BE2C (cell line): ENCODE results near the gene NID1.

Source experiments
- DNase-seq: peaks from one replicate; pipeline ENCODE4 v3.0.0-alpha.2; 2020
- H3K27me3 ChIP-seq: fragments of 250-450 bp; sonication (Bioruptor Pico); 2 replicates; pipeline ENCODE4 v1.5.1; 2020; ENCODE audit warnings: mild to moderate bottlenecking
- H3K36me3 ChIP-seq: fragments of 250-450 bp; sonication (Bioruptor Pico); 2 replicates; pipeline ENCODE4 v1.5.1; 2020; ENCODE audit warnings: mild to moderate bottlenecking
- H3K4me1 ChIP-seq: fragments of 250-450 bp; sonication (Bioruptor Pico); 2 replicates; pipeline ENCODE4 v1.5.1; 2020
- H3K4me3 ChIP-seq: 2 replicates; pipeline ENCODE4 v1.5.1; 2011; ENCODE audit warnings: low read depth, low read length
- H3K9me3 ChIP-seq: fragments of 250-450 bp; sonication (Bioruptor Pico); 2 replicates; pipeline ENCODE4 v1.5.1; 2020
- TF ChIP-seq, protein P1 (sequence below): IDR thresholded peaks from 2 replicates; pipeline ENCODE4 v1.5.1; 2012; ENCODE audit warnings: mild to moderate bottlenecking, low read depth, low read length

NID1 gene

GRCh38 chr1:235995511-235995910 is 69.4 kb downstream of the NID1 start:
- no peaks in the 10 kb centered on the region for H3K27me3 ChIP-seq
- H3K4me3 ChIP-seq = no peak overlapping the region
- H3K36me3 ChIP-seq = no peaks in the 10 kb centered on the region
- no peaks in the 10 kb centered on the region for H3K4me1 ChIP-seq
- TF ChIP-seq, protein P1, sequence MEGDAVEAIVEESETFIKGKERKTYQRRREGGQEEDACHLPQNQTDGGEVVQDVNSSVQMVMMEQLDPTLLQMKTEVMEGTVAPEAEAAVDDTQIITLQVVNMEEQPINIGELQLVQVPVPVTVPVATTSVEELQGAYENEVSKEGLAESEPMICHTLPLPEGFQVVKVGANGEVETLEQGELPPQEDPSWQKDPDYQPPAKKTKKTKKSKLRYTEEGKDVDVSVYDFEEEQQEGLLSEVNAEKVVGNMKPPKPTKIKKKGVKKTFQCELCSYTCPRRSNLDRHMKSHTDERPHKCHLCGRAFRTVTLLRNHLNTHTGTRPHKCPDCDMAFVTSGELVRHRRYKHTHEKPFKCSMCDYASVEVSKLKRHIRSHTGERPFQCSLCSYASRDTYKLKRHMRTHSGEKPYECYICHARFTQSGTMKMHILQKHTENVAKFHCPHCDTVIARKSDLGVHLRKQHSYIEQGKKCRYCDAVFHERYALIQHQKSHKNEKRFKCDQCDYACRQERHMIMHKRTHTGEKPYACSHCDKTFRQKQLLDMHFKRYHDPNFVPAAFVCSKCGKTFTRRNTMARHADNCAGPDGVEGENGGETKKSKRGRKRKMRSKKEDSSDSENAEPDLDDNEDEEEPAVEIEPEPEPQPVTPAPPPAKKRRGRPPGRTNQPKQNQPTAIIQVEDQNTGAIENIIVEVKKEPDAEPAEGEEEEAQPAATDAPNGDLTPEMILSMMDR = no peak
- no peaks in the 10 kb centered on the region for H3K9me3 ChIP-seq
- no peak for DNase-seq

DNA sequence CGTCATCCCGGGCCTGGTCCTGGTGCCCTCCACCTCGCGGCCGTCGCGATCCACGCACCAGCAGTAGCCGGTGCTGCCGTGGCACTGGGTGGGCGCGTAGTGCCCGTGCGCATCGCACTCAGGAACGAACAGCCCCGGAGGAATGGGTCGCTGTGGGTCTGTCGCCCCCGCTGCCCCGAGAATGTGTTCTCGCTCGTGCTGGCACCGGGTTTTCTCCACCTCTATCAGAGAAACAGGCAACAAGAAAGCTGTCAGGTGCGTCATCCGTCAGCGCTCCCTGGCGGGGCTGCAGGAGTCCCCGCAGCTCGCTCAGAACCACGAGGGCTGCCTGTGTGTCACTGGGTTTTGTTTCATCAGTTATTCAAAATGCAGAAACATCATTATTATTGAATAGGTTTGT is 71.2 kb downstream of the NID1 start:
- no peaks in the 10 kb centered on the region for H3K9me3 ChIP-seq
- no peak overlapping the region for H3K4me3 ChIP-seq
- no peak for DNase-seq
- no peaks in the 10 kb centered on the region for H3K27me3 ChIP-seq
- TF ChIP-seq, protein P1 = no peak
- no peaks in the 10 kb centered on the region for H3K36me3 ChIP-seq
- H3K4me1 ChIP-seq = no peaks in the 10 kb centered on the region

DNA sequence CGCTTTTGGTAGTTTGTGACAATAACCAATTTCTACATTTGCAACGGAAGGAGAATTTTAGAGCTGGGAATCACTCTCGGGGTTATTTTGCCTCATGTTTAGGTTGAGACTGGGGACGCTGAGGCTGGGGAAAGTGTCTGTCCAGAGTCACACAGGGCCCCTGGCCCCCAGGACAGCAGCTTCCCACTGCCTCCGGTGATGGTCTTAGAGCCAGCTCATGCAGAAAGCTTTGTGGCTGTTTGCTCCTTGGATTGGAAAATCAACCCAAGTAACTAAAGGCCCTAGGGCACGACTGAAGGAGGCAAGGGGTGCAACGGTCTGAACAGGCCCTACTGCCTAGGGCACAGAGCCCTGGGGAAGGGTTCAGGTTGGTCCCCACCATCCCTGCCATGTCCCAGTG is 72.0 kb downstream of the NID1 start:
- Histone ChIP-seq H3K36me3 (no peaks in the 10 kb centered on the region), H3K9me3 (no peaks in the 10 kb centered on the region), H3K27me3 (no peaks in the 10 kb centered on the region), H3K4me3 (no peak overlapping the region), H3K4me1 (no peaks in the 10 kb centered on the region)
- TF ChIP-seq, protein P1 = no peak
- no peak for DNase-seq

DNA sequence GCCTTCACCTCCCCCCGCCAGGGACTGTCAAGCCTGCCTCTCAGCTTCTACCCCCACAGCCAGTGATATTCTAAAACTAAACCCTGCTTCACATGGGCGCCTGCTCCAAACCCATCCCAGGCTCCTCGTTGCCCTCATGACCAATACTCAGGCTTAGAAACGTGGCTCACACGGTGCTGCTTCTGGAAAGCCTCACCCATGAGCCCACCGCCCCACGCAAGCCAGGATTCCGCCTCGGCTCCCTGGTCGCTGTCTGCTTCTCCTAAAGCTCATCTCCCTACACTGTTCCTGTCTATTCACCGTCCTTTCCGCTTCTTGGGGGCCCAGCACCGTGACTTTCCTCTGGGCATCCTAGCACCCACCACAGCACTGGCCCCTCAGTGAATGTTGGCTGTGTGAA is 72.5 kb downstream of the NID1 start:
- TF ChIP-seq, protein P1 = no peak
- no peaks in the 10 kb centered on the region for H3K4me1 ChIP-seq
- H3K27me3 ChIP-seq = no peaks in the 10 kb centered on the region; the same call in 1 of the 2 replicates
- no peak overlapping the region for H3K4me3 ChIP-seq
- no peak for DNase-seq
- no peaks in the 10 kb centered on the region for H3K36me3 ChIP-seq
- no peaks in the 10 kb centered on the region for H3K9me3 ChIP-seq

DNA sequence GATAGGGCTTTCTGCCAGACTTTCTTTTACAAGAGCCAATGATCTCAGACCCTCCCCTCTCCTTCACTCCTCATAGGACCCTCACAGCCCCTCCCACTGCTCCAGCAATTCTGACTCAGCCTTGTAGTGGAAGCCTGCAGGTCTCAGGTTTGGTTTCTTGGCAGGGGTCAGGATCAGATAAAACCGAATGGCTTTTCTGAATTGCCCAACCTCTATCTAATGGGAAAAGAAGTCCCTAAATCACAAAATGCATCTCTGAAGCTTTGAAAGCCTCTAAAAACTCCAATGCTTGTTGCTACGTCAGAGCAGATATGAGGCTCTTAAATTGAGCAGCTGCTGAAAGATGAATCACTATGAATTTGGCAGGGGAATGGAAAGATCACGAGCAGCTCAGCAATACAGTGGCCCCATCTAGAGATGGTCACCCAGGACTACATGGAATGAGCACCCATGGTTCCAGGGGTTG is 74.5 kb downstream of the NID1 start:
- Histone ChIP-seq H3K27me3 (no peaks in the 10 kb centered on the region; the same call in 1 of the 2 replicates), H3K4me3 (no peak overlapping the region), H3K4me1 (no peaks in the 10 kb centered on the region), H3K9me3 (no peaks in the 10 kb centered on the region), H3K36me3 (no peaks in the 10 kb centered on the region)
- TF ChIP-seq, protein P1 = no peak
- peak; percentile 34 for DNase-seq

DNA sequence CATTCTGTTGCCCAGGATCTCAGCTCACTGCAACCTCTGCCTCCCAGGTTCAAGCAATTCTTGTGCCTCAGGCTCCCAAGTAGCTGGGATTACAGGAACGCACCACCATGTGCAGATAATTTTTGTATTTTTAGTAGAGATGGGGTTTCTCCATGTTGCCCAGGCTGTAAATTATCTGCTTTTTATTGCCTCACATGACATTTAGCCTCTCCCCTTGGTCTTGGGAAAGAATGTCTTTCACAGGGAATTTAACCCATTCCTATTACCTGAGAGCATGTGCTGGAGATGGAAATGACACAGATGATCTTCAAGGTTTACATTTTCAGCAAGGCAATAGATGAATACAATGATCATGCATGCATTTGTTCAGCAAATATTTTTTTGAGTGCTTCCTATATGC is 75.8 kb downstream of the NID1 start:
- Histone ChIP-seq H3K36me3 (no peaks in the 10 kb centered on the region), H3K4me1 (no peaks in the 10 kb centered on the region), H3K9me3 (no peaks in the 10 kb centered on the region), H3K4me3 (no peak overlapping the region), H3K27me3 (no peaks in the 10 kb centered on the region; the same call in 1 of the 2 replicates)
- no peak for DNase-seq
- TF ChIP-seq, protein P1 = no peak
